Measurements from ENCODE around the gene RAPGEF1. TPM values are rescaled to one million over a fixed set of nuclear protein-coding genes. Genes with fewer than 3 reads are reported as not detected.
A peak's percentile ranks its signal among the peaks of the same experiment; 100 is the strongest.
"Not testable (repeated sequence)": the region's sequence is repeated elsewhere in the genome, so short reads cannot be mapped to it uniquely, and the experiment has no call there.

Gene RAPGEF1
- total RNA-seq, 1 donor from 2014 or later: 57.9 TPM

DNA sequence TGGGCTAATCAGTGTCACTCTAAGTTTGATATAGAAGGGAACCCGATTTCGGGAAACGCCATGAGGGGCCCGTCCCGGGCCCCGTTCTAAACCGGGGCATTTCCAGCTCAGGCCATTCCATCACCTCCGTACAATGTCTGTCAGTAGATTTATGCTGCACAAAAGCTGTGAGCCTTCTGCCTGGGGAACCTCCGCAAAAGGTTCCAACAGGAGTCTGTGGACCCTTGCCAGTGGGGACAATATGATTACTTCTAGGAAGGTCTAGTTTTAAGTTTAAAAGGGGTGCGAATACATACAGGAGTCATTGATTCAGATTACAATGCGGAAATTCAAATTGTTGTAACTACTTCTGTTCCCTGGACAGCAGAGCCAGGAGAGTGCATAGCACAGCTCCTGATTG is 57.6 kb downstream of the RAPGEF1 start:
- TF ChIP-seq POLR2AphosphoS5 (IDR thresholded peaks at IDR 0.05; ENCODE audit: insufficient read depth in 1 of 2, low read depth in 1 of 2): no peak
- TF ChIP-seq POLR2A (IDR thresholded peaks at IDR 0.05): no peak
- TF ChIP-seq, protein P1, sequence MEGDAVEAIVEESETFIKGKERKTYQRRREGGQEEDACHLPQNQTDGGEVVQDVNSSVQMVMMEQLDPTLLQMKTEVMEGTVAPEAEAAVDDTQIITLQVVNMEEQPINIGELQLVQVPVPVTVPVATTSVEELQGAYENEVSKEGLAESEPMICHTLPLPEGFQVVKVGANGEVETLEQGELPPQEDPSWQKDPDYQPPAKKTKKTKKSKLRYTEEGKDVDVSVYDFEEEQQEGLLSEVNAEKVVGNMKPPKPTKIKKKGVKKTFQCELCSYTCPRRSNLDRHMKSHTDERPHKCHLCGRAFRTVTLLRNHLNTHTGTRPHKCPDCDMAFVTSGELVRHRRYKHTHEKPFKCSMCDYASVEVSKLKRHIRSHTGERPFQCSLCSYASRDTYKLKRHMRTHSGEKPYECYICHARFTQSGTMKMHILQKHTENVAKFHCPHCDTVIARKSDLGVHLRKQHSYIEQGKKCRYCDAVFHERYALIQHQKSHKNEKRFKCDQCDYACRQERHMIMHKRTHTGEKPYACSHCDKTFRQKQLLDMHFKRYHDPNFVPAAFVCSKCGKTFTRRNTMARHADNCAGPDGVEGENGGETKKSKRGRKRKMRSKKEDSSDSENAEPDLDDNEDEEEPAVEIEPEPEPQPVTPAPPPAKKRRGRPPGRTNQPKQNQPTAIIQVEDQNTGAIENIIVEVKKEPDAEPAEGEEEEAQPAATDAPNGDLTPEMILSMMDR (IDR thresholded peaks at IDR 0.05): no peak
- Histone ChIP-seq H3K36me3 (no peaks in the 10 kb centered on the region), H3K4me1 (peaks cover 51% of the 10 kb centered on the region), H3K9me3 (no peaks in the 10 kb centered on the region), H3K4me3 (no peak overlapping the region), H3K27ac (peak overlapping the region; percentile 11), H3K27me3 (no peaks in the 10 kb centered on the region)
- intact Hi-C loops (cut with DNase I): no loop called here
- peak in 1 of 2 donors; percentile 25 for DNase-seq (ENCODE audit: extremely low spot score in 2 of 2)

DNA sequence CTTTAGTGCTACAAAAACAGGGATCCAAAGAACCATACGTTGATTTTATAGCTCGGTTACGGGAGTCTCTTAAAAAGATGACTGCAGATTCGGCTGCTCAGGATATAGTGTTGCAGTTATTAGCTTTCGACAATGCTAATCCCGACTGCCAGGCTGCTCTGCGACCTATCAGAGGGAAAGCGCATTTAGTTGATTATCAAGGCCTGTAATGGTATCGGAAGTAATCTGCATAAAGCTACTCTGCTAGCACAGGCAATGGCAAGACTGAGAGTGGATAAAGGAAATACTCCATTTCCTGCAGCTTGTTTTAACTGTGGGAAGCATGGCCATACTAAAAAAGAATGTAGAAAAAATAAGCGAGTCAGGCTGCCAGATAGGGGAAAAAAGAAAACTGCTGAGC is 58.0 kb downstream of the RAPGEF1 start:
- DNase-seq (ENCODE audit: extremely low spot score in 2 of 2); H3K27me3 ChIP-seq; H3K9me3 ChIP-seq; H3K4me3 ChIP-seq; intact Hi-C loops (cut with DNase I); H3K36me3 ChIP-seq: not testable (repeated sequence)
- Histone ChIP-seq H3K4me1 (peaks cover 56% of the 10 kb centered on the region), H3K27ac (peak overlapping the region; percentile 11)

DNA sequence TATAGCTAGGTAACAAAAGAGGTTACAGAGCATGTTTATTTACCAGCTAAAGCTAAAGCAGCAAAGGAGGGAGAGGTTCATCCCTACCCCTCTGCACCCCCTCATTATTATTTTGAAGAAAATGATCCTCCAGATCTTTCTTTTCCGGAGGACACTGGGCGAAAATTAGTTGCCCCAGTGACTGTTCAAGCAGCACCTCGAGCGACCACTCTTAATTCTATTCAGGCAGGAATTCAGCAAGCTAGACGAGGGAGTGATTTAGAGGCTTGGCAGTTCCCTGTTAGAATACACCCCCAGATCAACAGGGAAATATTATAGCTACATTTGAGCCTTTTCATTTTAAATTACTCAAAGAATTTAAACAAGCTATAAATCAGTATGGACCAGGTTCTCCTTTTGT is 58.8 kb downstream of the RAPGEF1 start:
- peaks cover 63% of the 10 kb centered on the region for H3K4me1 ChIP-seq
- H3K4me3 ChIP-seq; H3K9me3 ChIP-seq; DNase-seq (ENCODE audit: extremely low spot score in 2 of 2); H3K36me3 ChIP-seq; intact Hi-C loops (cut with DNase I); H3K27me3 ChIP-seq: not testable (repeated sequence)
- peak overlapping the region; percentile 96 for H3K27ac ChIP-seq

DNA sequence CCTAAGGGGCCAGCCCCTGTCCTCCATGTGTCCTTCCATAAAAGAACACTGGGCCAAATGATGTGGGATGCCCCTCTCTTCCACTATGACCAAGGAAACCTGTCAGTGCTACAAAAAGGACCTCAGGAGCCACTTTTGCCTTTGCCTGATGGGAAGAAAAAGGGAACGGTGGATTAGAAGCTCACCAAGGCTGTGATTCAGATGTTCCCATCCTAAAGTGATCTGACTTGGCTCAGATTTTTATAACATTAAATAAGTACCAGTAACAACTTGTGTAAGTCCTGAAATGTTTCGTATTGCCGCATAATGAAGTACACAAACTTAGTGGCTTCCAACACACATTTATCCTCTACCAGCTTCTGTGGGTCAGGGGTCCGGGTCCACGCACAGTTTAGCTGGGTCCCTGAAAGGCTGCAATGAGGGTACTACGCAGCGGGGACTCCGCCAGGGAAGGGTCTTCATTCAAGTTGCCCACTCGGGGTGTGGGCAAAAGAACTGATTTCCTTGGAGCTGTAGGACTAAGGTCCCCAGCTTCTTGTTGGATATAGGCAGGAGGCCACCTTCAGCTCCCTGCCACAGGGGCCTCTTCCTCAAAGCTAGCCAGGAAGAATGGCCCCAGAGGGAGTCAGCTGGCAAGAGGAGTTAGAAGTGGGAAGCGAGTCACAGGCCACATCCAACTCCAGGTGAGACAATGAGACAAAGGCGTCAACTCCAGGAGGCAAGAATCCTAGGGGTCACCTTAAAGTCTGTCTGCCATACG is 60.4 kb downstream of the RAPGEF1 start:
- Histone ChIP-seq H3K4me1 (peaks cover 79% of the 10 kb centered on the region), H3K27me3 (no peaks in the 10 kb centered on the region), H3K4me3 (no peak overlapping the region), H3K9me3 (no peaks in the 10 kb centered on the region), H3K27ac (peak overlapping the region; percentile 96), H3K36me3 (no peaks in the 10 kb centered on the region)
- TF ChIP-seq, protein P1 (IDR thresholded peaks at IDR 0.05): no peak
- TF ChIP-seq POLR2A (IDR thresholded peaks at IDR 0.05) (no peak), POLR2AphosphoS5 (IDR thresholded peaks at IDR 0.05; ENCODE audit: insufficient read depth in 1 of 2, low read depth in 1 of 2) (peak; percentile 42 to 45)
- peak in 1 of 2 donors; percentile 95 for DNase-seq (ENCODE audit: extremely low spot score in 2 of 2)
- intact Hi-C loops (cut with DNase I): no loop called here

DNA sequence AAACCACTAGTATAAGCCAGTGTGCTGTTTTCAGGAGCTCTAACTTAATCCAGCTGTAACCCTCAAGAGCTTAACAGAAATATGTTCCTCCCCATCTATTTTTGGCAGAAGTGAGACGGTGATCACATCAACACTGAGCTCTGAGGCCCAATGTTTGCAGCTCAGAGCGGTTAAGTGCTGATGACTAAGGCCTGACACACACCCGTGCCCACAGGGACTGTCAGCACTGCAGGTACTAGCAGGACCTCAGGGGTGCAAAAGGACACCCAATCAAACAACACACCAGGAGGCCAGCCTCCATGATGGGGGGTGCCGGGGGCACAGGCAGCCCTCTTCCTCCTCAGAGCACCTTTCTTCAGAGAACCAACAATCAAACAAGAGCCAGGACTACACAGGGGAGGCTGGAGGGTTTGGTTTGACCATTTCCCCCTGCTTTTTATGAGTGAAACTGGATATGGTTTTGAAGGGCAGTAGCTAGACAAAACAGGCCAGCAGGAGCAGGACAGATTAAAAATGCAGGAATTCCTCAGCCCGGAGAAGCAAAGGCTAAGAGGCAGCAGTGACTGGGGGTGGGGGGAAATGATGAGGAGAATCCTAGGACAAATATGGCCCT is 61.3 kb downstream of the RAPGEF1 start:
- no peaks in the 10 kb centered on the region for H3K36me3 ChIP-seq
- H3K27me3 ChIP-seq: no peaks in the 10 kb centered on the region
- H3K9me3 ChIP-seq: no peaks in the 10 kb centered on the region
- TF ChIP-seq POLR2AphosphoS5 (IDR thresholded peaks at IDR 0.05; ENCODE audit: insufficient read depth in 1 of 2, low read depth in 1 of 2) (peak; percentile 85 to 98), POLR2A (IDR thresholded peaks at IDR 0.05) (peak in 1 of 2 donors; percentile 34)
- TF ChIP-seq, protein P1 (IDR thresholded peaks at IDR 0.05): no peak
- H3K4me3 ChIP-seq: no peak overlapping the region
- intact Hi-C loops (cut with DNase I): no loop called here
- H3K4me1 ChIP-seq: peaks cover 88% of the 10 kb centered on the region
- DNase-seq (ENCODE audit: extremely low spot score in 2 of 2): peak; percentile 97 to 98
- peak overlapping the region; percentile 96 for H3K27ac ChIP-seq

Measured in vagina (tissue), 2 donors.